Mesenchymal stem cell (in vitro differentiated cells and primary cell): ENCODE results near the gene TMEM183A.
A peak's percentile ranks its signal among the peaks of the same experiment; 100 is the strongest.

Source experiments
- DNase-seq: peaks from one replicate; pipeline ENCODE4 v3.0.0-alpha.2; 2013
- H2AFZ ChIP-seq: one replicate; pipeline ENCODE4 v1.6.1; 2013; ENCODE audit warnings: low read depth, mild to moderate bottlenecking, control low read depth, inconsistent platforms, low read length, moderate library complexity
- H2AK5ac ChIP-seq: 2 replicates; pipeline ENCODE4 v1.6.1; 2013; ENCODE audit warnings: low read length, moderate library complexity, mild to moderate bottlenecking, inconsistent platforms; ENCODE audit not compliant: severe bottlenecking
- H2BK120ac ChIP-seq: one replicate; pipeline ENCODE4 v1.6.1; 2013; ENCODE audit warnings: low read depth, mild to moderate bottlenecking, inconsistent platforms, low read length, moderate library complexity
- H2BK12ac ChIP-seq, 2 experiments: one replicate each; pipeline ENCODE4 v1.6.1; 2013; ENCODE audit warnings: inconsistent platforms in 2 of 2, low read length in 2 of 2, mild to moderate bottlenecking in 2 of 2, moderate library complexity in 2 of 2, control low read depth in 1 of 2
- H2BK15ac ChIP-seq: one replicate; pipeline ENCODE4 v1.6.1; 2013; ENCODE audit warnings: mild to moderate bottlenecking, low read depth, inconsistent platforms; ENCODE audit not compliant: poor library complexity, severe bottlenecking
- H2BK5ac ChIP-seq: 2 replicates; pipeline ENCODE4 v1.6.1; 2013; ENCODE audit warnings: low read depth, mild to moderate bottlenecking, low read length, control low read depth, inconsistent platforms; ENCODE audit not compliant: poor library complexity, severe bottlenecking
- H3K14ac ChIP-seq, 2 experiments: one replicate each; pipeline ENCODE4 v1.6.1; 2013; ENCODE audit warnings: inconsistent platforms in 2 of 2, low read length in 2 of 2, control low read depth in 1 of 2, mild to moderate bottlenecking in 1 of 2, moderate library complexity in 1 of 2
- H3K18ac ChIP-seq, 2 experiments: one replicate each; pipeline ENCODE4 v1.6.1; 2013; ENCODE audit warnings: inconsistent platforms in 2 of 2, low read length in 2 of 2, control low read depth in 1 of 2, low read depth in 1 of 2, mild to moderate bottlenecking in 1 of 2
- H3K23ac ChIP-seq, 2 experiments: one replicate each; pipeline ENCODE4 v1.6.1; 2013; ENCODE audit warnings: inconsistent platforms in 2 of 2, low read length in 2 of 2, mild to moderate bottlenecking in 2 of 2, moderate library complexity in 2 of 2, control low read depth in 1 of 2
- H3K27ac ChIP-seq: 2 replicates; pipeline ENCODE4 v1.5.1; 2013; ENCODE audit warnings: mild to moderate bottlenecking, moderate library complexity, low read length, control low read depth, inconsistent platforms; ENCODE audit not compliant: poor library complexity, severe bottlenecking
- H3K27me3 ChIP-seq, 2 experiments: 2 replicates each; pipeline versions ENCODE4 v1.6.1 to v1.7.0; 2013; ENCODE audit warnings: low read length in 2 of 2, mild to moderate bottlenecking in 2 of 2, moderate library complexity in 2 of 2, control low read depth in 1 of 2, inconsistent platforms in 1 of 2; ENCODE audit not compliant: control insufficient read depth in 1 of 2, insufficient read depth in 1 of 2
- H3K36me3 ChIP-seq, 2 experiments: 2 replicates each; pipeline versions ENCODE4 v1.6.1 to v1.7.0; 2013; ENCODE audit warnings: low read length in 2 of 2, control low read depth in 1 of 2, inconsistent platforms in 1 of 2, low read depth in 1 of 2, mild to moderate bottlenecking in 1 of 2; ENCODE audit not compliant: insufficient read depth in 2 of 2, control insufficient read depth in 1 of 2
- H3K4ac ChIP-seq, 2 experiments: one replicate each; pipeline ENCODE4 v1.6.1; 2013; ENCODE audit warnings: inconsistent platforms in 2 of 2, low read length in 2 of 2, mild to moderate bottlenecking in 2 of 2, moderate library complexity in 2 of 2, control low read depth in 1 of 2, low read depth in 1 of 2
- H3K4me1 ChIP-seq: 2 replicates; pipeline ENCODE4 v1.6.1; 2013; ENCODE audit warnings: low read depth, low read length, control low read depth; ENCODE audit not compliant: control insufficient read depth, insufficient read depth
- H3K4me2 ChIP-seq: 2 replicates; pipeline ENCODE4 v1.6.1; 2013; ENCODE audit warnings: low read length, mild to moderate bottlenecking, inconsistent platforms; ENCODE audit not compliant: poor library complexity, severe bottlenecking
- H3K4me3 ChIP-seq, 2 experiments: 2 replicates each; pipeline versions ENCODE4 v1.5.1 to v1.7.0; 2013; ENCODE audit warnings: low read length in 2 of 2, mild to moderate bottlenecking in 2 of 2, control low read depth in 1 of 2, low read depth in 1 of 2; ENCODE audit not compliant: insufficient read depth in 1 of 2
- H3K79me1 ChIP-seq: replicated peaks from 2 replicates; pipeline ENCODE4 v1.6.1; 2013; ENCODE audit warnings: mild to moderate bottlenecking, control low read depth, low read length, inconsistent platforms; ENCODE audit not compliant: poor library complexity, severe bottlenecking
- H3K9ac ChIP-seq: 2 replicates; pipeline ENCODE4 v1.7.0; 2013; ENCODE audit warnings: mild to moderate bottlenecking, low read length, moderate library complexity
- H3K9me3 ChIP-seq: 2 replicates; pipeline ENCODE4 v1.7.0; 2013; ENCODE audit warnings: mild to moderate bottlenecking, low read length; ENCODE audit not compliant: control insufficient read depth
- H4K8ac ChIP-seq: one replicate; pipeline ENCODE4 v1.6.1; 2013; ENCODE audit warnings: inconsistent platforms, mild to moderate bottlenecking, low read length, moderate library complexity
- H4K91ac ChIP-seq: one replicate; pipeline ENCODE4 v1.6.1; 2013; ENCODE audit warnings: mild to moderate bottlenecking, low read length, inconsistent platforms
- WGBS: methylation state at CpG from one replicate; pipeline ENCODE4 v1.1.7; 2013; ENCODE audit warnings: mixed read lengths; 5-methylcytosine and 5-hydroxymethylcytosine counted together

Gene TMEM183A

GRCh38 chr1:203044546-203045250 is 37.5 kb downstream of the TMEM183A start:
- no peak overlapping the region for H3K4ac ChIP-seq
- H3K27me3 ChIP-seq: peaks cover 6 to 32% of the 10 kb centered on the region in 2 experiments
- no peak overlapping the region for H2BK15ac ChIP-seq
- peaks cover 0 to 48% of the 10 kb centered on the region in 2 experiments for H3K36me3 ChIP-seq
- no peak overlapping the region for H2AK5ac ChIP-seq
- no peak overlapping the region for H2BK120ac ChIP-seq
- no peak overlapping the region for H3K18ac ChIP-seq
- no peaks in the 10 kb centered on the region for H3K79me1 ChIP-seq
- no peak overlapping the region for H2BK5ac ChIP-seq
- H3K27ac ChIP-seq: no peak overlapping the region
- no peak overlapping the region for H3K9ac ChIP-seq
- H4K91ac ChIP-seq: no peak overlapping the region
- H4K8ac ChIP-seq: no peak overlapping the region
- no peak overlapping the region for H2AFZ ChIP-seq
- 87% methylated on average over 4 of the region's 7 CpGs for WGBS
- no peak overlapping the region for H3K4me2 ChIP-seq
- no peak for DNase-seq
- H3K23ac ChIP-seq: no peak overlapping the region
- H3K14ac ChIP-seq: no peak overlapping the region
- H3K4me1 ChIP-seq: peaks cover 3% of the 10 kb centered on the region
- no peak overlapping the region for H2BK12ac ChIP-seq
- no peaks in the 10 kb centered on the region for H3K9me3 ChIP-seq
- peak overlapping the region in 1 of 2 experiments; percentile 15 for H3K4me3 ChIP-seq

GRCh38 chr1:203045336-203045735 is 38.2 kb downstream of the TMEM183A start:
- no peak for DNase-seq
- peaks cover 3% of the 10 kb centered on the region for H3K4me1 ChIP-seq
- H2AFZ ChIP-seq: no peak overlapping the region
- no peaks in the 10 kb centered on the region for H3K9me3 ChIP-seq
- WGBS: 93% methylated on average over 17 of the region's 17 CpGs
- H2AK5ac ChIP-seq: no peak overlapping the region
- no peak overlapping the region for H2BK5ac ChIP-seq
- peak overlapping the region in 1 of 2 experiments; percentile 15 for H3K4me3 ChIP-seq
- H3K36me3 ChIP-seq: peaks cover 0 to 51% of the 10 kb centered on the region in 2 experiments
- H3K27ac ChIP-seq: no peak overlapping the region
- peaks cover 7 to 30% of the 10 kb centered on the region in 2 experiments for H3K27me3 ChIP-seq
- H2BK12ac ChIP-seq: peak overlapping the region in 1 of 2 experiments; percentile 23
- H3K79me1 ChIP-seq: no peaks in the 10 kb centered on the region
- no peak overlapping the region for H4K91ac ChIP-seq
- H3K4ac ChIP-seq: no peak overlapping the region
- H3K9ac ChIP-seq: no peak overlapping the region
- no peak overlapping the region for H3K4me2 ChIP-seq
- H2BK15ac ChIP-seq: no peak overlapping the region
- H3K14ac ChIP-seq: no peak overlapping the region
- no peak overlapping the region for H2BK120ac ChIP-seq
- H3K18ac ChIP-seq: no peak overlapping the region
- no peak overlapping the region for H4K8ac ChIP-seq
- no peak overlapping the region for H3K23ac ChIP-seq

GRCh38 chr1:203045821-203046594 is 38.8 kb downstream of the TMEM183A start:
- H4K8ac ChIP-seq: no peak overlapping the region
- peaks cover 0 to 54% of the 10 kb centered on the region in 2 experiments for H3K36me3 ChIP-seq
- H3K23ac ChIP-seq: no peak overlapping the region
- no peak overlapping the region for H3K9ac ChIP-seq
- H3K14ac ChIP-seq: no peak overlapping the region
- no peak overlapping the region for H3K4ac ChIP-seq
- WGBS: 94% methylated on average over 14 of the region's 16 CpGs
- no peak overlapping the region for H2BK5ac ChIP-seq
- no peak overlapping the region for H2BK15ac ChIP-seq
- H4K91ac ChIP-seq: no peak overlapping the region
- no peak for DNase-seq
- H2BK12ac ChIP-seq: no peak overlapping the region
- H3K79me1 ChIP-seq: no peaks in the 10 kb centered on the region
- no peak overlapping the region for H2AFZ ChIP-seq
- H3K27me3 ChIP-seq: peaks cover 13 to 36% of the 10 kb centered on the region in 2 experiments
- no peak overlapping the region for H3K18ac ChIP-seq
- no peak overlapping the region for H3K4me2 ChIP-seq
- H3K4me3 ChIP-seq: no peak overlapping the region
- H2AK5ac ChIP-seq: no peak overlapping the region
- no peak overlapping the region for H3K27ac ChIP-seq
- no peaks in the 10 kb centered on the region for H3K9me3 ChIP-seq
- no peak overlapping the region for H2BK120ac ChIP-seq
- H3K4me1 ChIP-seq: peaks cover 3% of the 10 kb centered on the region

GRCh38 chr1:203046984-203047630 is 39.9 kb downstream of the TMEM183A start:
- no peak overlapping the region for H2AFZ ChIP-seq
- peaks cover 0 to 60% of the 10 kb centered on the region in 2 experiments for H3K36me3 ChIP-seq
- H3K4me2 ChIP-seq: no peak overlapping the region
- H4K8ac ChIP-seq: peak overlapping the region; percentile 41
- peak overlapping the region in 1 of 2 experiments; percentile 59 for H3K4me3 ChIP-seq
- H3K23ac ChIP-seq: no peak overlapping the region
- no peak overlapping the region for H3K27ac ChIP-seq
- peak overlapping the region in 1 of 2 experiments; percentile 25 for H2BK12ac ChIP-seq
- no peak overlapping the region for H3K4ac ChIP-seq
- no peak overlapping the region for H3K14ac ChIP-seq
- peaks cover 21 to 38% of the 10 kb centered on the region in 2 experiments for H3K27me3 ChIP-seq
- H3K9me3 ChIP-seq: no peaks in the 10 kb centered on the region
- H4K91ac ChIP-seq: no peak overlapping the region
- H2BK15ac ChIP-seq: no peak overlapping the region
- no peaks in the 10 kb centered on the region for H3K79me1 ChIP-seq
- H2AK5ac ChIP-seq: no peak overlapping the region
- H3K9ac ChIP-seq: peak overlapping the region; percentile 42
- WGBS: 53% methylated on average over 15 of the region's 15 CpGs
- H3K4me1 ChIP-seq: peaks cover 10% of the 10 kb centered on the region
- H2BK120ac ChIP-seq: no peak overlapping the region
- no peak overlapping the region for H3K18ac ChIP-seq
- H2BK5ac ChIP-seq: no peak overlapping the region
- DNase-seq: peak; percentile 84
